Astrocyte of the cerebellum (primary cell): ENCODE results near the gene SMC1A.
A peak's percentile ranks its signal among the peaks of the same experiment; 100 is the strongest.

Experiments used
- DNase-seq: peaks from one replicate; pipeline ENCODE4 v3.0.0-alpha.2; 2011; ENCODE audit warnings: low read depth
- H3K4me3 ChIP-seq: 2 replicates; pipeline ENCODE4 v1.5.1; 2011; ENCODE audit warnings: mild to moderate bottlenecking, low read depth, low read length, moderate library complexity
- in situ Hi-C: cut with HindIII; loops from 2 replicates; pipeline ENCODE4 v1.10.0; 2017; ENCODE audit warnings: low sequenced_read_pairs
- TF ChIP-seq, protein P1 (sequence below): IDR thresholded peaks from 2 replicates; pipeline ENCODE4 v1.5.1; 2012; ENCODE audit warnings: low read length, low read depth, moderate library complexity, mild to moderate bottlenecking; ENCODE audit errors: missing control alignments

The SMC1A gene

DNA sequence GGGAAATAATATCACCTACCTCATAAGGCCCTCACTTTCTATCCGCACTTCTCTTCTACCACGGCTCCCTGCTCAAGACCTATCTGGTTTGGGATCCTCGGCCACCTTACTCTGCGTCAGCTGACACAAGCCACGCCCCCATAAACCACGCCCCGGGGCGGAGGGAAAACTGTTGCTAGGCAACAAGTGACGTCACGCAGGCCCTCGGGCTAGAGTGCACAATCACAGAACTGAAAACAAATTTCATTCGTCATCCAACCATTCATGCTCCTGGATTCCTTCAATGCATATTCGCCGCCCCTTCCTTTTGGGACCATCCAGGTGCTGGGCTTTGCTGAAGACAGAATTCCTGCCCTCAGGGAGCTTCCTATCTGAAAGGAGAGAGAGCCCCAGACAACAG lies 66.3 kb downstream of the SMC1A start:
- H3K4me3 ChIP-seq: no peak overlapping the region
- DNase-seq: no peak
- TF ChIP-seq, protein P1, sequence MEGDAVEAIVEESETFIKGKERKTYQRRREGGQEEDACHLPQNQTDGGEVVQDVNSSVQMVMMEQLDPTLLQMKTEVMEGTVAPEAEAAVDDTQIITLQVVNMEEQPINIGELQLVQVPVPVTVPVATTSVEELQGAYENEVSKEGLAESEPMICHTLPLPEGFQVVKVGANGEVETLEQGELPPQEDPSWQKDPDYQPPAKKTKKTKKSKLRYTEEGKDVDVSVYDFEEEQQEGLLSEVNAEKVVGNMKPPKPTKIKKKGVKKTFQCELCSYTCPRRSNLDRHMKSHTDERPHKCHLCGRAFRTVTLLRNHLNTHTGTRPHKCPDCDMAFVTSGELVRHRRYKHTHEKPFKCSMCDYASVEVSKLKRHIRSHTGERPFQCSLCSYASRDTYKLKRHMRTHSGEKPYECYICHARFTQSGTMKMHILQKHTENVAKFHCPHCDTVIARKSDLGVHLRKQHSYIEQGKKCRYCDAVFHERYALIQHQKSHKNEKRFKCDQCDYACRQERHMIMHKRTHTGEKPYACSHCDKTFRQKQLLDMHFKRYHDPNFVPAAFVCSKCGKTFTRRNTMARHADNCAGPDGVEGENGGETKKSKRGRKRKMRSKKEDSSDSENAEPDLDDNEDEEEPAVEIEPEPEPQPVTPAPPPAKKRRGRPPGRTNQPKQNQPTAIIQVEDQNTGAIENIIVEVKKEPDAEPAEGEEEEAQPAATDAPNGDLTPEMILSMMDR: no peak
- in situ Hi-C loops: no loop called here

DNA sequence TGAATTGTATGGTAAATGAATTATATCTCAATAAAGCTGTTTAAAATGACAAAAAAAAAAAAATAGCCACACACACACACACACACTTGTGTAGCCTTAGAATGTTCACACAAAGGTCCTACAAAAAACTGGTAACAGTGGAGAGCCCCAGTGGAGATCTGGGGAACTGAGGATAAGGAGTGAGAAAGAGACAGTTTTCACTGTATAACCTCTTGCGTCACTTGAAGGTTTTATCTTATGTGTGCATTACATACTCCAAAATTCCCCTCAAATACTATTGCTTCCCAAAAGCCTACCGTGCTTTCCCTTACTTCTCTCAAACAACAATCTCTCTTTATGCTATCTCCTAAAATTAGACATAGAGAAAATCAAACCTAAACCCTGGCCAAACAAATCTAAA lies 67.8 kb downstream of the SMC1A start:
- no peak overlapping the region for H3K4me3 ChIP-seq
- in situ Hi-C loops: no loop called here
- DNase-seq: no peak
- TF ChIP-seq, protein P1: peak; percentile 4

DNA sequence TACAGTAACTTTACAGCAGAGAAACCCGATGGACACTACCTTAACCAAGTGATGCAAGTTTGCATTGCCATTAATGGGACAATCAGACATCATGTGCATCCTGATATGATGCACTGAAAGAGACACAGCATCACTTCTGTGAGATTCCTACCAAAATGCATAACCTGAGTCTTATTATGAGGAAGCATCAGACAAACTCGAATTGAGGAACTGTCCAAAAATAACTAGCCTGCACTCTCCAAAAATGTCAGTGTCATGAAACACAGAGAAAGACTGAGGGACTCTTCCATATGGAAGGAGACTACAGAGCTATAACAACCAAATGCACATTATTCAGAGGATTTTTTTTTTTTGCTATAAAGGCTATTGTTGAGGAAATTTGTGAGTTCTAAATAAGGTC lies 74.5 kb downstream of the SMC1A start:
- in situ Hi-C loops: no loop called here

DNA sequence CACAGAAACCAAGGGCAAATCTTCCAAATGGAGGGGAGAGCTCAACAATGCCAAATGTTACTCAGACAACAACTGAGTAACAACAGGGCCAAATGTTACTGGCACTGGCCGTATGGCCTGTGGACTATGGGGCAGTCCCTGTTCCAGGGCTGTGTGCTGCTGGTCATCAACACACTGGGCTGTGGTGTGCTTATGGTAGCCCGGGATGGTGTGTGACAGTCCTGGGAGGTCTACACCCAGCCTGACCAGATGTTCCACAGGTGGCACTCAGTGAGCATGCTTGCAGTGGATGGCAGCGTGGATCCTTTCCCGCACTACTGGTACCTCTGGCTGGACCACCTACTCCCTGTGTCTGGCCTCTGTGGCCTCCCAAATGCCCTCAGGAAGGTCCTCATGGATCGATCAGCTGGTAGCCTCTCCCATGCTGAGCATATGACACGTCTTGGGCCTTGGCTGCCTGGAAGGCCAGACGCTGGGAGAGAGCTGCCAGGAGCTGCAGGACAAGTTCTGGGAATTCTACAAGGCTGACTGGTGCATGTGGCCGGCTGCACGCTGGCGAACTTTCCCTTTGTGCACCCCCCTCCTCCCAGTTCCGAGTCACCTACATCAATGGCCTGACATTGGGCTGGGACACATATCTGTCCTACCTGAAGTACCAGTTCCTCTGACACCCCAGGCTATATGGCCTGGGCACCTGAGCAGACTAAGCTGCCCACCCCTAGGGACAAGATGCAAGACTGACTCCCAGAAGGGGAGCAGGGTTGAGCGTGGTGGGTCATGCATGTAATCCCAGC lies 81.4 kb downstream of the SMC1A start:
- in situ Hi-C loops: no loop called here
- H3K4me3 ChIP-seq: no peak overlapping the region
- TF ChIP-seq, protein P1: no peak
- DNase-seq: no peak

More for the DNA sequence above, 74.5 kb downstream of the SMC1A start:
- no peak overlapping the region for H3K4me3 ChIP-seq
- no peak for DNase-seq
- TF ChIP-seq, protein P1: no peak

DNA sequence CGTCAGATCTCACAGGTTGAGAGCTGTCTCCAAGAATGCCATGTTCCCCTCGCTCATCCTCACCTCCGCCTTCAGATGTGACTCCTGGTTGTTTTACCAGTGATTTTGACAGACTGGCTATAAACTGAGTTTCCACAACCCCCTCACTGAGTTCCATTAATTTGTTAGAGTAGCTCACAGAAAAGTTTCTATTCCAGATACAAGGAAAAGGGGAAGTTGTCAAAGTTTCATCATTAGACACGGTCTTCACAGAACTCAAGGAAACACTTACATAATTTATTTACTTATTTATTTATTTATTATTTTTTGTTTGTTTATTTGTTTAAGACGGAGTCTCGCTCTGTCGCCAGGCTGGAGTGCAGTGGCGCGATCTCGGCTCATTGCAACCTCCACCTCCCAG lies 85.4 kb downstream of the SMC1A start:
- TF ChIP-seq, protein P1: no peak
- in situ Hi-C loops: no loop called here
- DNase-seq: no peak
- no peak overlapping the region for H3K4me3 ChIP-seq

DNA sequence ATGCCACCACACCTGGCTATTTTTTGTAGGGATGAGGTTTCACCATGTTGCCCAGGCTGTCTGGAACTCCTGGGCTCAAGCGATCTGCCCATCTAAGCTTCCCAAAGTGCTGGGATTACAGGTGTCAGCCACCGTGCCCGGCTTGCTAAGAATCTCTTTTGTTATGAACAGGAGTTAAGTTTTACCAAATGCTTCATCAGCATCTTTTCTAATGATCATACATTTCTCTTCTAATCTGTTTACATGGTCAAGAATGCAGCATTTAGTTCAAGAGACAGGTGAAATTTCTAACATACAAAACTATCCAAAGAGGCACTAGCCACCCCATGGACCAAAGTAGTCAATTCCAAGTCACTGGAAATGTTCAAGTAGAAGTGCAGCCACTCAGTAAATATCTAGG lies 88.6 kb downstream of the SMC1A start:
- H3K4me3 ChIP-seq: no peak overlapping the region
- in situ Hi-C loops: no loop called here
- TF ChIP-seq, protein P1: no peak
- DNase-seq: no peak
